HG03521 (cell line): Measurements from ENCODE around the gene TYROBP.
"Not testable (repeated sequence)": the region's sequence is repeated elsewhere in the genome, so short reads cannot be mapped to it uniquely, and the experiment has no call there.

Source experiments
- ATAC-seq: cut with Tn5 transposase; IDR thresholded peaks from one replicate; pipeline ENCODE4 v1.9.1; 2021; ENCODE audit warnings: mild to moderate bottlenecking, moderate library complexity; ENCODE audit not compliant: unreplicated experiment

The TYROBP gene

DNA sequence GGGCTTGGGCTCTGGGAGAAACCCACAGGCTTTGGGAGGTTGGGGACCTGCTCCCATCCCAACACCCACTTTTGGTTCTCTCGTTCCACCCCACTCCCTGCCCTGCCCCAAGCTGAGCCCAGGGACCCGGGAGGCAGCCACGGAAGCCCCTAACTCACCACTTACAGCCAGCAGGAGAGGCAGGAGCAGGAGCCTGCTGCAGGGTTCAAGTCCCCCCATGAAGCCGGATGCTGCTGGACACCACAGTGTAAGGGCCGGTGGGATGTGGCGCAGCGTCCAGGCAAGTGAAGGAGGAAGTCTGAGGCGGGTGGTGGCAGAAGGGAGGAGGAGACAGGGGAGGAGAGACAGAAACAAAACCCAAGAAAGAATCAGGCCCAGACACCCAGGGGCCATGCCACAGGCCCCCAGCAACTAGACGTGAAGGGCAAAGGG, at the start of gene TYROBP:
TSS of gene TYROBP (minus strand) at position 286 of the 432 bp plus-strand sequence. CDS start at position 219, 67 bp downstream.
- ATAC-seq, result no peak

DNA sequence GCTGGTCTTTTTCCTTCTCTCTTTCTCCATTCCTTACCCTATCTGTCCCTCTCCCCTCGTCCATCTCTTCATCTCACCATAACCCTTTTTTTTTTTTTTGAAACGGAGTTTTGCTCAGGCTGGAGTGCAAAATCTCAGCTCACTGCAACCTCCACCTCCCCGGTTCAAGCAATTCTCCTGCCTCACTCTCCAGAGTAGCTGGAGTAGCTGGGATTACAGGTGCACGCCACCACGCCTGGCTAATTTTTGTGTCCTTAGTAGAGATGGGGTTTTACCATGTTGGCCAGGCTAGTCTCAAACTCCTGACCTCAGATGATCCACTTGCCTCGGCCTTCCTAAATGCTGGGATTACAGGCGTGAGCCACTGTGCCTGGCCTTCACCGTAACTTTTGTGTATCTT, 49.3 kb upstream of the TYROBP start:
- ATAC-seq, result not testable (repeated sequence)

DNA sequence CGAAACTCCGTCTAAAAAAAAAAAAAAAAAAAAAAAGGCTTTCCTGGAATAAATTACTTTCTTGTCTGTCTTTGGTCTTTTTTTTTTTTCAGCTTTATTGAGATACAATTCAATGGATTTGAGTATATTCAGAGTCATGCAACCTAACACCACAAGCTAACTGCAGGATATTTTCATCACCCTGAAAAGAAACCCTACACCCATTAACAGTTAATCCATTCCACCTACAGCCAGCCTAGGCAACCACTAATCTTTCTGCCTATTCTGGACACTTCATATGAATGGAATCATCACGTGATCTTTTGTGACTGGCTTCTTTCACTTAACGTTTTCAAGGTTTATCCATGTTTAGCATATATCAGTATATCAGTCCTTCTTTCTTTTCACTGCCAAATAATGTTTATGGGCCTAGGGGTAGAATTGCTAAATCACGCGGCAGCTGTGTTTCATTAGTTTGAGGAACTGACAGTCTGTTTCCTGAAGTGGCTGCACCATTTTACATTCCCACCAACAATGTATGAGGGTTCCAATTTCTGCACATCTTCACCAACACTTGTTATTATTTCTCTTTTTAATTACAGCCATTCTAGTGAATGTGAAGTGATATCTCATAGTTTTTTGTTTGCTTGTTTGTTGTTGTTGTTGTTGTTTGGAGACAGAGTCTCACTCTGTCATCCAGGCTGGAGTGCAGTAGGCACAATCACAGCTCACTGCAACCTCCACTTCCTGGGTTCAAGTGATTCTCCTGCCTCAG, 48.0 kb upstream of the TYROBP start:
- ATAC-seq, result no peak

DNA sequence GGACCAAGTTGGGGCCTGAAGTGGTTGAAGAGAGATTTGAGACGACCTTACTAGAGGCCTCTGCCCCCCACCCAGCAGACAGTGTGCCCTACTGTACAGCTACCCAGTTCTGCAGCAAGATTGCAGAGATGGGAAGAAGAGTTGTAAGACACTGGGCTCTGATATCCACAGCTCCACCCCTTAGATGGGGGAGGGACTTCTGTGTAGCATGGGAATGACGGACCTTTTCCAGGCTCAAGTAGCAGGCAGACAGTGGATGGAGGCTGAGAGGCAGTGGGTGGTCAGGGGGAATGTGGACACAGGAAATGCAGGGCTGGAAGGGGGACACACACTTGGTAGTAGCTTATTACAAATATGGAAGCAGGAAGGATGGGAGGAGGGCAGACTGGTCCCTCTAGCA, 41.0 kb upstream of the TYROBP start:
- no peak for ATAC-seq

DNA sequence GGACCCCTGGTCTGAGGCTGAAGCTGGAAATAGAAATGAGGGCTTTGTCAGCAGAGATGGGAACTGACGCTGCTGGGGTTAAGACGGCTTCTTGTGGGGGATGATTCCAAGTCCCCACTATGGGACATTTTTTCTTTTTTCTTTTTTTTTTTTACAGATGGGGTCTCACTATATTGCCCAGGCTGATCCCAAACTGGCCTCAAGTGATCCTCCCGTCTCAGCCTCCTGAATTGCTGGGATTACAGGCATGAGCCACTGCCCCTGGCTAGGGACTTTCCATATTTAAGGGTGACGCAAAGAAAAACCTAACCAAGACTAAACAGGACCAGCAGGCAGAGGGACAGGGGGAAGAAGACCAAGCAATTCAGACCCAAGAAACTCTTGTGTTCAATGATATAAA, 38.1 kb upstream of the TYROBP start:
- ATAC-seq, result no peak

DNA sequence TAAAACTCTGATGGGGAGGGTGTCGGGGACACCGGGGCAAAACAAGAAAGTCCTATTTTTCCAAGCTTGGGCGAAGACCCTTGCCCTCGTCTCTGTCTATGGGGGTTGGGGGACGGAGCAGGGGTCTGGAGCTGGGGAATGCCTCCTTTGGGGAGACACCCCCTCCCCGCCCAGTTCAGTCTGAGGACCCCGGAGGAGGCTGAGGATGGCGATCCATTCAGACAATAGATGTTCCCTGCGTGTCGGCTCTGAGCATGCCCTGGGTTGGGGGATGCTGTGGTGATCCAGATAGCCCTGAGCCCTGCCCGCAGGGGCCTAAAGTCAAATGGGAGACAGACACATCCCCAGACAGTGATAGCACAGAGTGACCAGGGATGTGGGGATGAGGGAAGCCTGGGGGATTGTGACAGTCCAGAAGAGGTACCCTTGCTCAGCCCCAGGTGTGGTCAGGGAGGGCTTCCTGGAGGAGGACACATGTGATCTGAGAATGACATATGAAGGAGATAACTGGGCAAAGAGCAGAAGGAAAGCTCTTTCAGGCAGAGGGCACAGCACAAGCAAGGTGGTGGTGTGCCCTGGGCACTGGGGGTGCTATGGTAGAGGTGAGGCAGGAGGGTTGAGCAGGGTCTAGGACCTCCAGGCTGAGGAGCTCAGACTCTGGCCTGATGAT, 37.2 kb upstream of the TYROBP start:
- ATAC-seq, result no peak

DNA sequence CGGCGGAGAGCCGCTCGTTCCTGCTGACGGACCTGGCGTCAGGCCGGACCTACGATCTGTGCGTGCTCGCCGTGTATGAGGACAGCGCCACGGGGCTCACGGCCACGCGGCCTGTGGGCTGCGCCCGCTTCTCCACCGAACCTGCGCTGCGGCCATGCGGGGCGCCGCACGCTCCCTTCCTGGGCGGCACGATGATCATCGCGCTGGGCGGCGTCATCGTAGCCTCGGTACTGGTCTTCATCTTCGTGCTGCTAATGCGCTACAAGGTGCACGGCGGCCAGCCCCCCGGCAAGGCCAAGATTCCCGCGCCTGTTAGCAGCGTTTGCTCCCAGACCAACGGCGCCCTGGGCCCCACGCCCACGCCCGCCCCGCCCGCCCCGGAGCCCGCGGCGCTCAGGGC, 36.5 kb upstream of the TYROBP start:
- ATAC-seq, result no peak

DNA sequence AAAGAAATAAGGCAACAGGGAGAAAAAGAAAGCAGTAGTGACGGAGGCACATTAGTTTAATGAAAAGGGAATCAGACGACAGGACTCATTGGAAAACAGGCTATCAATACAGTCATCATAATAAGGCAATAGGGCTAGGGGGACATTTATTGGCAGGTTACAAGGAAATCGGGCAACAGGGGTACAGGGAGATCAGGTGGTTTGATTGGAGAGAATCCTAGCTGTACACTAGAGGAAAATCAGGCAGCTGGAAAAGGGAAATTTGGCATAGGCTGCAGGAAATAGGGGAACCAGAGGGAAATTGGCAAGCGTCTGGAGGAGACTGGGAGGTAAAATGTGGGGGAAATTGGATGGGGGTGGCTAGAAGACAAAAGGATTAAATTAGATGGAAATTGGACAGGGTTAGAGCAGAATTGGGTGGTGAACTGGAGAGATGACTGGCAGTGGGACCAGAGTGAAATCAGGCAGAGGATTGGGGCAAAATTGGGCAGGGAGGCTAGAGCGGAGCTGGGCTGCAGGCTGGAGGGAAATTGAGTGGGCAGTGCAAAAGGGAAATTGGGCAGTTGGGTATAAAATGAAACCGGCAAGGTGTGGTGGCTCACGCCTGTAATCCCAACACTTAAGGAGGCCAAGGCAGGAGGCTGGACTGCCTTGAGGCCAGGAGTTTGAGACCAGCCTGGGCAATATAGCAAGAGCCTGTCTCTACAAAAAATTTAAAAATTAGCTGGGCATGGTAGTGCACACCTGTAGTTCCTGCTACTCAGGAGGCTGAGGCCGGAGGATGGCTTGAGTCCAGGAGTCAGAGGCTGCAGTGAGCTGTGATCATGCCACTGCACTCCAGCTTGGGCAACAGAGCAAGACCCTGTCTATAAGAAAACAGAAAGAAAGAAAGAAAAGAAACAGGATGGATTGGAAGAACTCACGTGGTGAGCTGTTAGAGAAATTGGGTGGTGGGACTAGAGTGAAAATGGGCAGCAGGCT, 35.5 kb upstream of the TYROBP start:
- no peak for ATAC-seq

DNA sequence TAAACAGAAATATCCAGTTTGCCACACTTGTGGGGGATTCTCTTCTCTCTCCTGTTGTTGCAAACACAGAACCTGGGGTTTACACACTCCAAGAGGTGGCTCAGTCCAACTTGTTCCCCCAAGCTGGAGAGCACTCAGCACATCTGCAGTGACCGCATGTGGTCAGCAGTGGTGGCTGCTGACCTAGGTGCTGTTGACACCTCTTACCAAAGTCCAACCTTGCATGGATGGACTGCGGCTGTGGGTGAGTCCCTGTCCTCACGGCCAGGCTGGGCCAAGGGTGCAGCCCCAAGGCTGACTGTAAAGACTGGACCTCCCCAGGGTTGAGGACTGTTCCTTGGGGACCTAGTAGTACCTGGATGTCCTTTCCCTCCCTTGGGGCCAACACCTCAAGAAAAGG, 34.1 kb upstream of the TYROBP start:
- no peak for ATAC-seq

DNA sequence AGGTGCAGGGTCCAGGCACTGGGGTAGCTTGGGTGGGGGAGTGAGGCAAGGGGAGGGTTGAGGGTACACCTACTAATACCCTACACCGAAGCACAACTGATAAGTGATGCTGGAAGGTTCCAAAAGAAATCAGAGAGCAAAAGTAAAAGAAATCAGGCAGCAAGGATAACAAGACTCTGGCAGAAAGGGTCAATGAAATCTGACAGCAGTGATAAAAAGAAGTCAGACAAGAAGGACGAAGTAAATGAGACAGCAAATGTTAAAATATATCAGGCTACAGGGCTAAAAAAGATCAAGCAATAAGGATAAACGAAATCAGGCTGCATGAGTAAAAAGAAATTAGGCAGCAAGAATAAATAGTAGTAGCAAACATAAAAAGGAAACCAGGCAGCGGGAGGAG, 32.7 kb upstream of the TYROBP start:
- no peak for ATAC-seq

DNA sequence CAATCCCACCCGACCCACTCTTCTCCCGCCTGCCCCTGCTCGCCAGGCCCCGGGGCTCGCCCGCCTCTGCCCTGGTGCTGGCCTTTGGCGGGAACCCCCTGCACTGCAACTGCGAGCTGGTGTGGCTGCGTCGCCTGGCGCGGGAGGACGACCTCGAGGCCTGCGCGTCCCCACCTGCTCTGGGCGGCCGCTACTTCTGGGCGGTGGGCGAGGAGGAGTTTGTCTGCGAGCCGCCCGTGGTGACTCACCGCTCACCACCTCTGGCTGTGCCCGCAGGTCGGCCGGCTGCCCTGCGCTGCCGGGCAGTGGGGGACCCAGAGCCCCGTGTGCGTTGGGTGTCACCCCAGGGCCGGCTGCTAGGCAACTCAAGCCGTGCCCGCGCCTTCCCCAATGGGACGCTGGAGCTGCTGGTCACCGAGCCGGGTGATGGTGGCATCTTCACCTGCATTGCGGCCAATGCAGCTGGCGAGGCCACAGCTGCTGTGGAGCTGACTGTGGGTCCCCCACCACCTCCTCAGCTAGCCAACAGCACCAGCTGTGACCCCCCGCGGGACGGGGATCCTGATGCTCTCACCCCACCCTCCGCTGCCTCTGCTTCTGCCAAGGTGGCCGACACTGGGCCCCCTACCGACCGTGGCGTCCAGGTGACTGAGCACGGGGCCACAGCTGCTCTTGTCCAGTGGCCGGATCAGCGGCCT, 32.1 kb upstream of the TYROBP start:
- ATAC-seq, result no peak

DNA sequence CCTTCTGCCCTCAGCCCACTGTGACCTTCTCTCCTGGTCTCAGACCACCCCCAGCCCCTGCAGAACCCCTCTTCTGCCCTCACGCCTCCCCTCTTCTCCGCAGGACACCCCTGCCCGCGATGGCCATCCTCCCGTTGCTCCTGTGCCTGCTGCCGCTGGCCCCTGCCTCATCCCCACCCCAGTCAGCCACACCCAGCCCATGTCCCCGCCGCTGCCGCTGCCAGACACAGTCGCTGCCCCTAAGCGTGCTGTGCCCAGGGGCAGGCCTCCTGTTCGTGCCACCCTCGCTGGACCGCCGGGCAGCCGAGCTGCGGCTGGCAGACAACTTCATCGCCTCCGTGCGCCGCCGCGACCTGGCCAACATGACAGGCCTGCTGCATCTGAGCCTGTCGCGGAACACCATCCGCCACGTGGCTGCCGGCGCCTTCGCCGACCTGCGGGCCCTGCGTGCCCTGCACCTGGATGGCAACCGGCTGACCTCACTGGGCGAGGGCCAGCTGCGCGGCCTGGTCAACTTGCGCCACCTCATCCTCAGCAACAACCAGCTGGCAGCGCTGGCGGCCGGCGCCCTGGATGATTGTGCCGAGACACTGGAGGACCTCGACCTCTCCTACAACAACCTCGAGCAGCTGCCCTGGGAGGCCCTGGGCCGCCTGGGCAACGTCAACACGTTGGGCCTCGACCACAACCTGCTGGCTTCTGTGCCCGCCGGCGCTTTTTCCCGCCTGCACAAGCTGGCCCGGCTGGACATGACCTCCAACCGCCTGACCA, 31.4 kb upstream of the TYROBP start:
- no peak for ATAC-seq

DNA sequence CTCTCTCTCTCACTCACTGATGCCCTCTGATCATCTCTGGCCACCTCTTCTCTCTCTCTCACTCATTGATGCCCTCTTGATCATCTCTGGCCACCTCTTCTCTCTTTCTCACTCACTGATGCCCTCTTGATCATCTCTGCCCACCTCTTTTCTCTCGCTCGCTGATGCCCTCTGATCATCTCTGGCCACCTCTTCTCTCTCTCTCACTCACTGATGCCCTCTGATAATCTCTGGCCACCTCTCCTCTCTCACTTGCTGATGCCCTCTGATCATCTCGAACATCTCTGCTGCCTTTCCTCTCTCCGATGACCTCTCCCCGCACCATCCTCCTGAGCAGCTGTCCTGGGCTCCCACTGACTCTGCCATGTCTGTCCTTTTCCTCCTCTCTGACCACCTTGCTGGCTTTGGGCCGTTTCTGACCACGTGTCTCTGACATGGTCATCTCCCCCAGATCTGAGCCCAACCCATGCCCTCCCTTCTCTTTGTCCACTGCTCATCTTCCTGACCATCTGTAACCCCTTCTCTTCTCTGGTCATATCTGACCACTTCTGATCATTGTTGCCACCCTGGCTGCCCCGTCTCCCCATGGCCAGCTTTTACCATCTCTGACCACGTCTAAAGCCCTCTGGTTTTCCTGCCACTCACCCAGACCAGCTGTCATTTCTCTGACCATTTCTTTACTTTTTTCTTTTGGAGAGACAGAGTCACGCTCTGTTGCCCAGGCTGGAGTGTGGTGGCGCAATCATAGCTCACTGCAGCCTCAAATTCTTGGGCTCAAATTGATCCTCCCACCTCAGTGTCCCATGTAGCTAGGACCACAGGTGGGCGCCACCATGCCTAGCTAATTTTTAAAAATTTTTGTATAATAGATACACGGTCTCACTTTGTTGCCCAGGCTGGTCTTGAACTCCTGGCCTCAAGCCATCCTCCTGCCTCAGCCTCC, 30.5 kb upstream of the TYROBP start:
- no peak for ATAC-seq

DNA sequence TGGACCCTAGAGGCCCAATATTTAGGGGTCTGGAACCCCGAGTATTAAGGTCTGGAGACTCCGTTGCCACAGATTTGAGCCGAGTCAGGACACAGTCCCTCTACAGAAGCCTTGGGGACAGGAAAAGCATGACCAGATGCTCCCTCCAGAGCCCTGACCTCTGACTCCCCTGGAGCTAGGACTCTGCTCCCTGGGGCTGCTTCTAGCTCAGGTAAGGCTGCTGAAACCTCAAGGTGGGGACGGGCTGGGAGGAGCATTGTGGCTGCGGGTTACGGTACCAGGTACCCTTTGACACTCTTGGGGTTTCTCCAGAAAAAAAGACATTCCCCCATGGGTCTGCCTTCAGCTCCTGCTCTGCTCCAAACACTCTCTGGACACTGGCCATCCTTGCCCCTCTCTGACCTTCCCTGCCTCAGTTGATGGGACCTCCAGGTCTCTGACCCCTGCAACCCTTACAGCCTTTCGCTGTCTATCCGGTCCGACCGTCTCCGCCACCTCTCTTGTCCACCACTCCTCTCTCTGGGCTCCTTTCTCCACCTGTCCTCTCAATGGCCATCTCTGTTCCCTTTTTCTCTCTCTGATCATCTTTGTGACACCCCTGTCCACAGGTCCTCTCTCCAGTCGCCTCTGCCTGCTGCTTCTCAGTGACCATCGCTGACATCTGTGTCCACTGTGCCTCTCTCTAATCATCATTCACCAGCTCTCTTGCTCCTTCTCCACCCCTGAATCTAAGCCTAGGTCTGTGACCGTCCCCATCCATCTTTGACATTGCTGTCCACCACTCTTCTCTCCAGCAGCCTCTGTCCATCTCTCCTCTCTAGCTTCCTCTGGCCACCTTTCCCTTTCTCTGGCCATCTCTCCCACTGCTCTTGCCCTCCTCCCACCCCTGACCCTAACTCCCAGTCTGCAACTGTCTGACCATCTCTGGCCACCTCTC, 29.5 kb upstream of the TYROBP start:
- ATAC-seq, result no peak

DNA sequence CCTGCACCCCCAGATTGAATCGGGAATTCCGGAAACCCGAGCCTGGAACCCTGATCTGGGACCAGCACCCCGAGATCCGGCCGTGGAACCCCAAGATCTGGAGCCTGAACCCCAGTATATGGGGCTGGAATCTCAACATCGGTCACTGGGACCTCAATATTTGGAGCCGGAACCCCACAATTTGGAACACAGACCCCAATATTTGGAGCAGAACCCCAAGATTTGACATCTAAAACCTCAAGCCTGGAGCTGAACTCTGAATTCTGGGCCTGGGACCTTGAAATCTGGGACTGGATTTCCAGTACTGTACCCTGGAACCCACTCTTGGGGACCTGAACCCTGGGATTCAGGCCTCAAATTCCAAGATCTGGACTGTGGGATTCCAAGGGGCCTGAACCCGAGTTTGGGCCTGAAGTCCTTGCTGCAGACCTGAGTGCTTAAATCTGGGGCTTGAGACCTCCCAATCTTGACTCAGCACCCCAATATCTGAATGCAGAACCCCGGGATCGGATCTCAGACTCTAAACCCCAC, 28.7 kb upstream of the TYROBP start:
- no peak for ATAC-seq

DNA sequence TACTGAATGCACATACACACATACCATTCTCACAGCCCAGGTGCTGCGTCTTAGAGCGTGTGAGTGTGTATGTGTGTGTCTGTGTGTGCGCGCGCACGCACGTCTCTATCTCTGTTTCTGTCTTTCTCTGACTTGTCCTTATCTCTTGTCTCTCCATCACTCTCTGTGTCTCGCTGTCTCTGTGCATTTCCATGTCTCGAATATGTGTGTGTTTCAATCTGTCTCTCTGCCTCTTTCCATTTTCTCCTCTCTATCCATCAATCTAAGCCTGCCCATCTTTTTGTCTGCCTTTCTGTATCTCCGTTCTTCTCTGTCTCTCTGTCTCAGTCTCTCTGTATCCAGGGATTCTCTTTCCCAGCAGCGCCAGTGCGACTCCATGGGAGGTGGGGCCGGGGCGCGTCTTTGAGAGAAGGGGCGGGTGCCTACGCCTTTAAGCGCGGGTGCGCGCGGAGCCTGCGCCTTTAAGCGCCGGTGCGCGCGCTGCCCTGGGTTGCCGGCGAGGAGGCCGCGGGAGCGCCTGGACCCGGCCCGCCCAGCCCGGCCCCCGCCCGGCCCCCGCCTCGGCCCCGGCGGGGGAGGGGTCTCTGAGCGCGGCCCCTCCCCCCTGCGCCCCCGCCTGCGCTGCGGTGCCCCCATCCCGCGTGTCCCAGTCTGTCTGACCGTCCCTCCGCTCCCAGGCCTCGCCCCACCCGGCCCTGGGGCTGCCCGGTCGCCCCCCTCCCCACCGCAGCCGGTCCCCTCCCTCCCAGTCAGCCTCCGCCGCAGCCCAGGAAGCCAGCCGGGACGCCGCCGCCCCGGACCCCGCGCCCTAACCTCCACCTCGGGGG, 28.0 kb upstream of the TYROBP start, which contains the start of gene LRFN3:
TSS of gene LRFN3 (plus strand) at position 464 of the 827 bp plus-strand sequence. CDS start 3,052 bp downstream, outside the sequence.
- no peak for ATAC-seq
